Stimulated activated CD4-positive, alpha-beta T cell treated with anti-CD3 and anti-CD28 coated beads, Interleukin-1b, Interleukin-23, amount 100 ng/mL, for 24 hours (primary cell): ENCODE data around the gene WRAP73.

Experiments used
- DNase-seq, 4 experiments: peaks; one replicate each; pipeline ENCODE4 v3.0.0-alpha.2; 2020; ENCODE audit warnings: low read depth in 4 of 4, low spot score in 1 of 4

The WRAP73 gene

GRCh38 chr1:3650248-3651025 lies 534 bp upstream of the WRAP73 start:
- DNase-seq = no peak

- DNase-seq = no peak
Measured at GRCh38 chr1:3646596-3646995, 3.3 kb downstream of the WRAP73 start.

GRCh38 chr1:3645666-3646355 lies 4.1 kb downstream of the WRAP73 start:
- no peak for DNase-seq

- DNase-seq = no peak
Measured at GRCh38 chr1:3645247-3645646, 4.7 kb downstream of the WRAP73 start.

GRCh38 chr1:3644273-3644672 lies 5.6 kb downstream of the WRAP73 start:
- DNase-seq = no peak

- no peak for DNase-seq
Measured at GRCh38 chr1:3642919-3643675, 6.8 kb downstream of the WRAP73 start.

GRCh38 chr1:3641816-3642215 lies 8.1 kb downstream of the WRAP73 start:
- no peak for DNase-seq

GRCh38 chr1:3641046-3641760 lies 8.7 kb downstream of the WRAP73 start:
- no peak for DNase-seq

GRCh38 chr1:3640121-3640837 lies 9.6 kb downstream of the WRAP73 start:
- DNase-seq = no peak

- DNase-seq = no peak
Measured at GRCh38 chr1:3639397-3639911, 10.4 kb downstream of the WRAP73 start.

- no peak for DNase-seq
Measured at GRCh38 chr1:3638676-3639075, 11.2 kb downstream of the WRAP73 start.

- DNase-seq = no peak
Measured at GRCh38 chr1:3638027-3638426, 11.9 kb downstream of the WRAP73 start.

- DNase-seq = no peak
Measured at GRCh38 chr1:3636531-3636930, 13.4 kb downstream of the WRAP73 start.

- no peak for DNase-seq
Measured at GRCh38 chr1:3636080-3636479, 13.8 kb downstream of the WRAP73 start.

- no peak for DNase-seq
Measured at GRCh38 chr1:3634059-3634800, 15.7 kb downstream of the WRAP73 start.

- DNase-seq = no peak
Measured at GRCh38 chr1:3633344-3634058, 16.4 kb downstream of the WRAP73 start.

- DNase-seq = no peak
Measured at GRCh38 chr1:3632716-3633343, 17.1 kb downstream of the WRAP73 start.

GRCh38 chr1:3632298-3632697 lies 17.6 kb downstream of the WRAP73 start:
- no peak for DNase-seq
